ENCODE results near the gene MTHFD1L. TPM values are rescaled to one million over a fixed set of nuclear protein-coding genes. Genes with fewer than 3 reads are reported as not detected.

The MTHFD1L gene
- total and polyA plus RNA-seq, 2 donors (not counting 3 experiments of a cell fraction or from before 2014, with no cell fraction given), result 40.2 to 120 TPM

- CTCF ChIA-PET, result interaction anchor here (0.8 kb wide), 1 partner anchor 204 kb away, joined by 3 read pairs; no protein-coding TSS in a partner anchor
Observed at GRCh38 chr6:151119823-151120524, 254.5 kb downstream of the MTHFD1L start.

More at GRCh38 chr6:151119823-151120524, 254.5 kb downstream of the MTHFD1L start:
- Histone ChIP-seq H3K9ac (replicated peaks; ENCODE audit: extremely low read depth, insufficient read depth, low read length) (no peak overlapping the region), H3K27ac (ENCODE audit: insufficient read depth, low read depth, low read length) (no peak overlapping the region), H3K4me3 (replicated peaks in 1 of 3; ENCODE audit: insufficient read depth in 1 of 3, low read depth in 1 of 3, low read length in 3 of 3) (no peak overlapping the region), H3K27me3 (ENCODE audit: control insufficient read depth in 2 of 2, insufficient read depth in 2 of 2, low read length in 2 of 2) (no peaks in the 10 kb centered on the region), H3K79me2 (ENCODE audit: control insufficient read depth, insufficient read depth, low read length) (no peaks in the 10 kb centered on the region), H2AFZ (ENCODE audit: low read depth, low read length) (no peak overlapping the region), H3K9me3 (replicated peaks; ENCODE audit: control insufficient read depth, insufficient read depth, low read length) (no peaks in the 10 kb centered on the region), H3K4me1 (ENCODE audit: control insufficient read depth, extremely low read depth, insufficient read depth, low read length) (no peaks in the 10 kb centered on the region), H3K9me1 (replicated peaks; ENCODE audit: control insufficient read depth, extremely low read depth, insufficient read depth, low read length) (no peaks in the 10 kb centered on the region), H3K36me3 (ENCODE audit: control insufficient read depth in 2 of 2, extremely low read depth in 1 of 2, insufficient read depth in 2 of 2, low read length in 2 of 2) (no peaks in the 10 kb centered on the region), H3K4me2 (ENCODE audit: insufficient read depth, low read length) (no peak overlapping the region), H4K20me1 (replicated peaks; ENCODE audit: control insufficient read depth, extremely low read depth, insufficient read depth, low read length) (no peaks in the 10 kb centered on the region)
- FAIRE-seq (no peak), DNase-seq (ENCODE audit: low read depth, low spot score) (no peak)
- no peak for TF ChIP-seq GATA2 (IDR thresholded peaks at IDR 0.05; ENCODE audit: insufficient read depth, insufficient read length, low read depth, low read length)
- no peak for TF ChIP-seq CTCF (IDR thresholded peaks at IDR 0.05; ENCODE audit: extremely low read depth in 1 of 2, insufficient read depth in 1 of 2, low read depth in 1 of 2, low read length in 2 of 2)
- no peak for TF ChIP-seq FOS (IDR thresholded peaks at IDR 0.05; ENCODE audit: borderline replicate concordance, insufficient read depth, low read length)
- TF ChIP-seq POLR2A (IDR thresholded peaks at IDR 0.05; ENCODE audit: low read depth, low read length), result no peak
- no peak for TF ChIP-seq POLR2AphosphoS5 (IDR thresholded peaks at IDR 0.05; ENCODE audit: insufficient read depth, low read depth, low read length)
- TF ChIP-seq MYC (IDR thresholded peaks at IDR 0.05; ENCODE audit: low read depth, low read length), result no peak
- TF ChIP-seq EZH2 (IDR thresholded peaks at IDR 0.05; ENCODE audit: borderline replicate concordance, low read depth, low read length, severe bottlenecking), result no peak
- TF ChIP-seq JUN (IDR thresholded peaks at IDR 0.05; ENCODE audit: borderline replicate concordance, insufficient read depth, insufficient read length, low read depth), result no peak
- no peak for TF ChIP-seq MAX (IDR thresholded peaks at IDR 0.05; ENCODE audit: insufficient read depth, insufficient read length)
- intact Hi-C loops (cut with micrococcal nuclease) (no loop called here), dilution Hi-C loops (cut with MboI; ENCODE audit: extremely low pct_ligation_motif_present, low sequenced_read_pairs) (no loop called here)
- POLR2A ChIA-PET, result no interaction called here
- BruUV-seq (replicated peaks), result no TSS peak
